ENCODE data around the gene ADRM1.

Gene ADRM1

GRCh38 chr20:62309947-62310756 lies 7.4 kb downstream of the ADRM1 start:
- ATAC-seq: no peak; the same call in 2 of the 3 replicates
- TF ChIP-seq ZC3H10 (CRISPR knock-in tag; IDR thresholded peaks at IDR 0.05): no peak
- TF ChIP-seq ZFP30 (CRISPR knock-in tag; IDR thresholded peaks at IDR 0.05): no peak
- TF ChIP-seq ZFP3 (CRISPR knock-in tag; IDR thresholded peaks at IDR 0.05): no peak
- no peak for TF ChIP-seq TSHZ2 (CRISPR knock-in tag; IDR thresholded peaks at IDR 0.05)
- TF ChIP-seq SNAI2 (CRISPR knock-in tag; IDR thresholded peaks at IDR 0.05): no peak
- TF ChIP-seq ZNF8 (CRISPR knock-in tag; IDR thresholded peaks at IDR 0.05): no peak
- TF ChIP-seq ESRRG (CRISPR knock-in tag; IDR thresholded peaks at IDR 0.05): no peak
- no peak for TF ChIP-seq CSRNP3 (CRISPR knock-in tag; IDR thresholded peaks at IDR 0.05)
- no peak for TF ChIP-seq POU6F1 (CRISPR knock-in tag; IDR thresholded peaks at IDR 0.05; ENCODE audit: borderline replicate concordance, low read depth)
- no peak for TF ChIP-seq ZNF70 (CRISPR knock-in tag; IDR thresholded peaks at IDR 0.05)
- no peak for TF ChIP-seq BACH2 (CRISPR knock-in tag; IDR thresholded peaks at IDR 0.05; ENCODE audit: borderline replicate concordance)
- TF ChIP-seq CSDC2 (CRISPR knock-in tag; IDR thresholded peaks at IDR 0.05): no peak
- no peak for TF ChIP-seq ISL1 (CRISPR knock-in tag; IDR thresholded peaks at IDR 0.05)
- TF ChIP-seq OSR1 (CRISPR knock-in tag; IDR thresholded peaks at IDR 0.05): no peak
- no peak for TF ChIP-seq RARB (CRISPR knock-in tag; IDR thresholded peaks at IDR 0.05)
- TF ChIP-seq PPARA (CRISPR knock-in tag; IDR thresholded peaks at IDR 0.05; ENCODE audit: borderline replicate concordance): no peak
- no peak for TF ChIP-seq PATZ1 (CRISPR knock-in tag; IDR thresholded peaks at IDR 0.05; ENCODE audit: borderline replicate concordance)
- TF ChIP-seq GLIS3 (CRISPR knock-in tag; IDR thresholded peaks at IDR 0.05): no peak

- no peak for ATAC-seq
- TF ChIP-seq ZNF565 (CRISPR knock-in tag; conservative IDR thresholded peaks at IDR 0.05; ENCODE audit: low read depth) (no peak), CREB5 (CRISPR knock-in tag; IDR thresholded peaks at IDR 0.05; ENCODE audit: low read depth) (no peak), ARNTL (CRISPR knock-in tag; IDR thresholded peaks at IDR 0.05; ENCODE audit: borderline replicate concordance, low read depth) (no peak), ZC3H10 (CRISPR knock-in tag; IDR thresholded peaks at IDR 0.05) (no peak), PPARA (CRISPR knock-in tag; IDR thresholded peaks at IDR 0.05; ENCODE audit: borderline replicate concordance) (no peak), ESRRG (CRISPR knock-in tag; IDR thresholded peaks at IDR 0.05) (no peak), TSHZ2 (CRISPR knock-in tag; IDR thresholded peaks at IDR 0.05) (no peak), ZFP3 (CRISPR knock-in tag; IDR thresholded peaks at IDR 0.05) (no peak), SNAI2 (CRISPR knock-in tag; IDR thresholded peaks at IDR 0.05) (no peak), GLIS3 (CRISPR knock-in tag; IDR thresholded peaks at IDR 0.05) (no peak), PATZ1 (CRISPR knock-in tag; IDR thresholded peaks at IDR 0.05; ENCODE audit: borderline replicate concordance) (no peak), TOX (CRISPR knock-in tag; IDR thresholded peaks at IDR 0.05; ENCODE audit: borderline replicate concordance) (no peak), ZNF70 (CRISPR knock-in tag; IDR thresholded peaks at IDR 0.05) (no peak), POU6F1 (CRISPR knock-in tag; IDR thresholded peaks at IDR 0.05; ENCODE audit: borderline replicate concordance, low read depth) (no peak), RARB (CRISPR knock-in tag; IDR thresholded peaks at IDR 0.05) (no peak), ZNF8 (CRISPR knock-in tag; IDR thresholded peaks at IDR 0.05) (no peak)
Measured at GRCh38 chr20:62310757-62311121, 7.9 kb downstream of the ADRM1 start.

All from SK-N-SH treated with all-trans-retinoic acid at 6 μM for 48 hours (cell line).